Measurements from ENCODE around the gene CHST14.

- TF ChIP-seq CTCF (IDR thresholded peaks at IDR 0.05) = no peak
- no peak for TF ChIP-seq POLR2A (IDR thresholded peaks at IDR 0.05)
- TF ChIP-seq POLR2AphosphoS5 (IDR thresholded peaks at IDR 0.05) = no peak
Measured at GRCh38 chr15:40436892-40437751, 33.7 kb upstream of the CHST14 start.
